ENCODE data around the gene HEATR5B. TPM values are rescaled to one million over a fixed set of nuclear protein-coding genes. Genes with fewer than 3 reads are reported as not detected.
"Not testable (repeated sequence)": the region's sequence is repeated elsewhere in the genome, so short reads cannot be mapped to it uniquely, and the experiment has no call there.

Gene HEATR5B
- total and polyA plus RNA-seq, 2 of the 4 experiments (the other 2 are of a cell fraction): 8.3 to 17.9 TPM

DNA sequence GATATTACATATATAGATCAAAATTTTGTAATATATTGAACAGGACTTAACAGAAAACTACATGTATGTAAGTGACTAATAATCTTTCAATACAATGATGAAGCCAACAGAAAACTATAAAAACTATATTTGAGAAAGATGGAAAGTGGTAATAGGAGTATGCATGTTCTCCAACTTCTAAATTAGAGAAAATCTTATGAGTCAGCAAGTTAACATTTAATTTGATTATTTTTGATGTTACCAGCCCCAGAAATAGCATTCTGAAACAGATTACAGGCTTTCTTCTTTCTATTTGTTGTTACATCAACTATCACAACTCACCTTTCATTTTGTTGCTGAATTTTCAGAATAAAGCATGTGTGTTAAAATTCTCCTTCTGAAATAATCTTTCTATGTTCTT, 147.6 kb downstream of the HEATR5B start:
- H3K4ac ChIP-seq (ENCODE audit: low read depth, low read length); H2BK120ac ChIP-seq (ENCODE audit: low read depth, low read length); H3K9ac ChIP-seq (ENCODE audit: low read depth, low read length); H3K18ac ChIP-seq (ENCODE audit: low read depth, low read length); dilution Hi-C loops (cut with HindIII; ENCODE audit: low sequenced_read_pairs, unreplicated experiment); H3K4me2 ChIP-seq (ENCODE audit: low read depth, low read length); H3K56ac ChIP-seq (ENCODE audit: extremely low read depth, insufficient read depth, low read length); H2BK20ac ChIP-seq (ENCODE audit: low read depth, low read length); H2AK5ac ChIP-seq (ENCODE audit: low read depth, low read length); H3K14ac ChIP-seq (replicated peaks; ENCODE audit: low read depth, low read length); H3K4me1 ChIP-seq (ENCODE audit: control insufficient read depth, insufficient read depth, low read length); H2AFZ ChIP-seq (replicated peaks; ENCODE audit: low read length, poor library complexity); H3K4me3 ChIP-seq (ENCODE audit: insufficient read depth, low read depth, low read length); H2BK15ac ChIP-seq (ENCODE audit: low read depth, low read length); POLR2A ChIA-PET (ENCODE audit: unreplicated experiment); CTCF ChIA-PET; H3K27ac ChIP-seq (ENCODE audit: insufficient read depth, low read length); H3K9me3 ChIP-seq (ENCODE audit: control insufficient read depth, insufficient read depth, low read length); in situ Hi-C loops (cut with MboI; ENCODE audit: low sequenced_read_pairs); BruUV-seq (replicated peaks); H2BK5ac ChIP-seq (ENCODE audit: low read depth, low read length, poor library complexity, severe bottlenecking); ATAC-seq (ENCODE audit: low read depth); H3K27me3 ChIP-seq (ENCODE audit: control insufficient read depth, insufficient read depth, low read length); H3K36me3 ChIP-seq (ENCODE audit: control insufficient read depth, insufficient read depth, low read length); H4K8ac ChIP-seq (ENCODE audit: low read depth in 2 of 2, low read length in 2 of 2); H4K5ac ChIP-seq (ENCODE audit: low read depth, low read length); H2AK9ac ChIP-seq (replicated peaks; ENCODE audit: low read depth, low read length, poor library complexity); H3K23ac ChIP-seq (ENCODE audit: low read depth, low read length); DNase-seq; H4K91ac ChIP-seq (ENCODE audit: insufficient read depth, low read depth, low read length); H4K20me1 ChIP-seq (ENCODE audit: insufficient read depth, low read length); H3K9me1 ChIP-seq (ENCODE audit: insufficient read depth, low read length); intact Hi-C loops (cut with micrococcal nuclease): not testable (repeated sequence)
- peak; percentile 58 for TF ChIP-seq MAFK (IDR thresholded peaks at IDR 0.05; ENCODE audit: low read depth, low read length)
- H3K79me1 ChIP-seq (ENCODE audit: low read depth in 1 of 2, low read length in 2 of 2): peaks cover 16 to 31% of the 10 kb centered on the region in 2 experiments

DNA sequence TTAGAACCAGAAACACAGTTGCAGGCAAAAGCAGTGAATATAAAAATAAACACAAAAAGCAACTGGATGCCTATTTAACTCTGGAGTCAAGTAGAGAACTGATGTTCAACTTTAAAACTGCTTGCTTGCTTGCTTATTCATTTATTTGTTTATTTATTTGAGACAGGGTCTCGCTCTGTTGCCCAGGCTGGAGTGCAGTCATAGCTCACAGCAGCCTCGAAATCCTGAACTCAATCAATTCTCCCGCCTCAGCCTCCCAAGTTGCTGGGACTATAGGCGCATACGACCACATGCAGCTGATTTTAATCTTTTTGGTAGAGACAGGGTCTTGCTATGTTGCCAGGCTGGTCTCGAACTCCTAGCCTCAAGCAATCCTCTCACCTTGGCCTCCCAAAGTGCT, 152.5 kb downstream of the HEATR5B start:
- H2AK9ac ChIP-seq (replicated peaks; ENCODE audit: low read depth, low read length, poor library complexity); H3K56ac ChIP-seq (ENCODE audit: extremely low read depth, insufficient read depth, low read length); H3K27me3 ChIP-seq (ENCODE audit: control insufficient read depth, insufficient read depth, low read length); H2AK5ac ChIP-seq (ENCODE audit: low read depth, low read length); H3K18ac ChIP-seq (ENCODE audit: low read depth, low read length); H2BK120ac ChIP-seq (ENCODE audit: low read depth, low read length); POLR2A ChIA-PET (ENCODE audit: unreplicated experiment); H2BK15ac ChIP-seq (ENCODE audit: low read depth, low read length); ATAC-seq (ENCODE audit: low read depth); H3K14ac ChIP-seq (replicated peaks; ENCODE audit: low read depth, low read length); H3K9ac ChIP-seq (ENCODE audit: low read depth, low read length); in situ Hi-C loops (cut with MboI; ENCODE audit: low sequenced_read_pairs); H3K23ac ChIP-seq (ENCODE audit: low read depth, low read length); H3K4me2 ChIP-seq (ENCODE audit: low read depth, low read length); H4K8ac ChIP-seq (ENCODE audit: low read depth in 2 of 2, low read length in 2 of 2); H3K4me1 ChIP-seq (ENCODE audit: control insufficient read depth, insufficient read depth, low read length); H4K20me1 ChIP-seq (ENCODE audit: insufficient read depth, low read length); H3K4me3 ChIP-seq (ENCODE audit: insufficient read depth, low read depth, low read length); dilution Hi-C loops (cut with HindIII; ENCODE audit: low sequenced_read_pairs, unreplicated experiment); DNase-seq; H4K5ac ChIP-seq (ENCODE audit: low read depth, low read length); H4K91ac ChIP-seq (ENCODE audit: insufficient read depth, low read depth, low read length); H3K9me1 ChIP-seq (ENCODE audit: insufficient read depth, low read length); intact Hi-C loops (cut with micrococcal nuclease); H3K4ac ChIP-seq (ENCODE audit: low read depth, low read length); H2BK5ac ChIP-seq (ENCODE audit: low read depth, low read length, poor library complexity, severe bottlenecking); BruUV-seq (replicated peaks); H2BK20ac ChIP-seq (ENCODE audit: low read depth, low read length); H3K27ac ChIP-seq (ENCODE audit: insufficient read depth, low read length); H3K9me3 ChIP-seq (ENCODE audit: control insufficient read depth, insufficient read depth, low read length); H2AFZ ChIP-seq (replicated peaks; ENCODE audit: low read length, poor library complexity); CTCF ChIA-PET; H3K36me3 ChIP-seq (ENCODE audit: control insufficient read depth, insufficient read depth, low read length): not testable (repeated sequence)
- H3K79me1 ChIP-seq (ENCODE audit: low read depth in 1 of 2, low read length in 2 of 2): peaks cover 12 to 30% of the 10 kb centered on the region in 2 experiments
- WGBS, 2 experiments (ENCODE audit: extremely low coverage in 2 of 2, insufficient read length in 1 of 2): 100% methylated on average over 1 of the region's 6 CpGs; no CpG with 5 or more reads in 1 of the 2 experiments
